GOT3 (cell line): ENCODE measurements around the gene KRTAP19-3.
"Not testable (repeated sequence)": the region's sequence is repeated elsewhere in the genome, so short reads cannot be mapped to it uniquely, and the experiment has no call there.

Experiments used
- DNase-seq: peaks from one replicate; lab custom pipeline; 2025; ENCODE audit warnings: mixed read lengths; lab: John Stamatoyannopoulos, UW

KRTAP19-3 gene

DNA sequence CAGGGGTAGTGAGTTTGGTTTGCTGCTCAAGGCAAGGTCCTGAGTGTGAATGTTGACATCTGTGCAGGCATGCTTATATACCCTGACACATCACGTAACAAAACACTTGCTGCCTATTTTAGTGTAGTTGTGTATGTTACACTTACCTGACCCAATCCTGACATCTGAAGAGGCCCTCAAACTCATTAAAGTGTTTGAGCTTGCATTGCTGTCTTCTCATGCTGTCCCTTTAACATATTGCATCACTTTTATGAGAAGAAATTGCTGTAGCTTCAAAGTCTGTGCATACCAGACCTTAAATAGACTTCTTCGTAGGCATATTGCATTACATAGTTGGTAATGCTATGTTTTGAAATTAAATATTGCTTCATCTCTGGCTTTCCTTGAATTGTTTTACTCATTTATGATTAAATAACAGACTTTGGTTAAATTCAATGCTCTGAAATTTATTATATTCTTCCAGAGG lies at the start of gene KRTAP19-3:
Gene KRTAP19-3 (minus strand): TSS at position 51 of the 466 bp plus-strand sequence. CDS start 56 bp downstream, outside the sequence.
- DNase-seq: no peak

- DNase-seq: no peak
Observed at GRCh38 chr21:30518876-30519275, 27.1 kb upstream of the KRTAP19-3 start.

GRCh38 chr21:30515681-30516080 lies 23.9 kb upstream of the KRTAP19-3 start:
- no peak for DNase-seq

GRCh38 chr21:30505621-30506205 lies 13.9 kb upstream of the KRTAP19-3 start:
- DNase-seq: not testable (repeated sequence)

DNA sequence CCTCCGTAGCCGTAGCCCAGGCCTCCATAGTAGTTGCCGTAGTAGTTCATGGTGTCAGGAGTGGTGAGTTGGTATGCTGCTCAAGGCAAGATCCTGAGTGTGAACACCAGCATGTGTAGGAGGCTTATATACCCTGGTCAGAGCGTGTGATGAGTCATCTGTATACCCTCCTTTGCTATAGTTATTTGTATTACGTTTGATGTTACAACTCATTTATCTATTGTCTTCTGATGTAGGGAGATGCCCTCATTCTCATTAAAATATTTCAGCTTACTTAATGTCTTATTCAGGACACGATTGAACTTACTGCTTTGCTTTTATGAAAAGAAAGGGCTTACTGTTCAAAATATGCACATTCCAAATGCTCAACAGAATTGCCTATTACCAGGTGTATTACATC lies 10.2 kb upstream of the KRTAP19-3 start, which contains the start of gene KRTAP19-5:
Gene KRTAP19-5 (minus strand): TSS at position 101 of the 400 bp plus-strand sequence. CDS start 51 bp downstream, at position 50.
- DNase-seq: no peak

GRCh38 chr21:30497065-30497464 lies 5.3 kb upstream of the KRTAP19-3 start, which contains the start of gene KRTAP19-4:
Gene KRTAP19-4, minus strand, starts transcription at chr21:30497165. Its CDS starts 55 bp downstream, at chr21:30497110.
- DNase-seq: no peak

GRCh38 chr21:30487336-30487735 lies 4.5 kb downstream of the KRTAP19-3 start, which contains the start of gene KRTAP19-2:
Gene KRTAP19-2, minus strand, starts transcription at chr21:30487436. Its CDS starts 88 bp downstream, at chr21:30487348.
- no peak for DNase-seq

- DNase-seq: no peak
Observed at GRCh38 chr21:30486180-30486579, 5.6 kb downstream of the KRTAP19-3 start.

DNA sequence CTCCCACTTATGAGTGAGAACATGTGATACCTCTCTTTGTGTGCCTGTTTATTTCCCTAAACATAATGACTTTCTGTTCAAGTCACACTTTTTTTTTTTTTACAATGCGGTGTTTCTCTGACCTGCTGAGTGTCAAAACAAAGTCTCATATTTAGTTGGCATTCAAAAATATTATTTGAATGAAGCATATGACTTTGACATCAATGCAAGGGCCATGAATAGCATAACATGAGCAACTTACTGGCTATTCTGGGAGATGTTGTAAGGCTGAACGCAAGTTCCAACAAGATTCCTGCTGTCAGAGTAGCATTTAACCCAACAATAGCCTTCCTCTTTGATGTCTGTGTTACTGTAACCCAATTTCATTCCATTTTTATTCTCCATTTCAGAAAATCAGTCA lies 9.7 kb downstream of the KRTAP19-3 start:
- DNase-seq: no peak

GRCh38 chr21:30480145-30480544 lies 11.7 kb downstream of the KRTAP19-3 start, which contains the start of gene KRTAP19-1:
Gene KRTAP19-1, minus strand, starts transcription at chr21:30480367. Its CDS starts 50 bp downstream, at chr21:30480317.
- DNase-seq: no peak

DNA sequence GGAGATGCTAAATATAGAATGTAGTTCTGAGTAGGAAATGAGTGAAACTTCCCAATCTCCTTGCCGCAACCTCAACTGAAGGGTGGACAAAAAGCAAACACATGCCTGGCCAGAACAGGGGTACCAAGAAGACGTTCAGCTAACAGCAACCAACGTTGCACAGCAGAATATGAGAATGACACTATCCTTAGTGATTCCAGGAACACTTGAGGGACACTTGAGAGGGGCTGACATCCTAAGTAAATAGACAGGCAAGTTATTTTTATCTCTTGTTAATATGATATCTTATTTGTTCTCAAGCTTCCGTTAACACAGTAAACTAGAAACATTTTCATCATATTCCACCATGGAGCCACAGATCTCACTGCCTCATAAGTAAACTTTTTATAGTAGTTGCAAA lies 12.6 kb downstream of the KRTAP19-3 start:
- no peak for DNase-seq

DNA sequence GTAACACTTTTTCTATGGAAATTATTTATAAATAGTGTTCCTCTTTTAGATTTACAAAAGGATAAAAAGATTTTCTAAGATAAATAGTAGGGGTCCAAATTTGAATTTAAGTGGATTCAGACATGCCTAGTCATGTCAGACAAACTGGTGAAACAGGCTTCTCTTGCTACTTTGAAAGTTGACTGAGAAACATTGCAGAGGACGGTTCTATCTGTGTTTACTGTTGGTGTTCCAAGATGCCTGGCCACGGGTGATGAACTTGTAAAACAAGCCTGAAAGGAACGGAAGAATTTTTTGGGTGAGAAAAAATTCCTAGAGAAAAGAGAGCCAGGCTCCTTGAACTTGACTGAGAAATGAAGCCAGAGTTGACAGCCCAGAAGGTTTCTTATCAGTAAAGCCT lies 13.8 kb downstream of the KRTAP19-3 start:
- DNase-seq: no peak

- DNase-seq: no peak
Observed at GRCh38 chr21:30468900-30469714, 22.7 kb downstream of the KRTAP19-3 start.

GRCh38 chr21:30463713-30464112 lies 28.1 kb downstream of the KRTAP19-3 start:
- no peak for DNase-seq

GRCh38 chr21:30448514-30448913 lies 43.3 kb downstream of the KRTAP19-3 start:
- no peak for DNase-seq

- no peak for DNase-seq
Observed at GRCh38 chr21:30447056-30447455, 44.8 kb downstream of the KRTAP19-3 start.

- no peak for DNase-seq
Observed at GRCh38 chr21:30444204-30444603, 47.6 kb downstream of the KRTAP19-3 start.

- DNase-seq: no peak
Observed at GRCh38 chr21:30443226-30443625, 48.6 kb downstream of the KRTAP19-3 start.
